ENCODE data around the gene FBXO34.

DNA sequence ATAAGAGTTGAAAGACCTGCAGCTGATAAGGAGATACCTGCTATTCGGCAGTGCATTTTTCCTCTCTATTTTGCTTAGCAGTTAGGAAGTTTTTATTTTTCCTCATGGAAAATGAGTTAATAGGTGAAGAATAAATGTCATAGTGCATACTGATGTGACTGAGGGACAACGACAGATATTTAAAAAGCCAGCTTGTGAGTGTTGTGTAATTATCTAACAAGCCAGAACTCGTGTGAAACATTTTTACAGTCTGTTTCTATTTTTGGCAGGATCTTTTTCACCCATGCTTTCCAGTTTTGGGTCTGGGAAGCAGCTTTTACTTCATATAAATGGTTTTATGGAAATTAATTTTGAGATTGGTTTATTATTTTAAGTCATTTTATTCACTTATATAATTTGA, 2.9 kb downstream of the FBXO34 start:
- TF ChIP-seq, protein P1, sequence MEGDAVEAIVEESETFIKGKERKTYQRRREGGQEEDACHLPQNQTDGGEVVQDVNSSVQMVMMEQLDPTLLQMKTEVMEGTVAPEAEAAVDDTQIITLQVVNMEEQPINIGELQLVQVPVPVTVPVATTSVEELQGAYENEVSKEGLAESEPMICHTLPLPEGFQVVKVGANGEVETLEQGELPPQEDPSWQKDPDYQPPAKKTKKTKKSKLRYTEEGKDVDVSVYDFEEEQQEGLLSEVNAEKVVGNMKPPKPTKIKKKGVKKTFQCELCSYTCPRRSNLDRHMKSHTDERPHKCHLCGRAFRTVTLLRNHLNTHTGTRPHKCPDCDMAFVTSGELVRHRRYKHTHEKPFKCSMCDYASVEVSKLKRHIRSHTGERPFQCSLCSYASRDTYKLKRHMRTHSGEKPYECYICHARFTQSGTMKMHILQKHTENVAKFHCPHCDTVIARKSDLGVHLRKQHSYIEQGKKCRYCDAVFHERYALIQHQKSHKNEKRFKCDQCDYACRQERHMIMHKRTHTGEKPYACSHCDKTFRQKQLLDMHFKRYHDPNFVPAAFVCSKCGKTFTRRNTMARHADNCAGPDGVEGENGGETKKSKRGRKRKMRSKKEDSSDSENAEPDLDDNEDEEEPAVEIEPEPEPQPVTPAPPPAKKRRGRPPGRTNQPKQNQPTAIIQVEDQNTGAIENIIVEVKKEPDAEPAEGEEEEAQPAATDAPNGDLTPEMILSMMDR (IDR thresholded peaks at IDR 0.05), result no peak
- TF ChIP-seq POLR2A (IDR thresholded peaks at IDR 0.05), result no peak
- TF ChIP-seq POLR2AphosphoS5 (IDR thresholded peaks at IDR 0.05), result no peak
- no peak for TF ChIP-seq EP300 (IDR thresholded peaks at IDR 0.05)

Data from suprapubic skin (tissue), 4 donors.